Thoracic aorta (tissue), 2 donors: ENCODE measurements around the gene SLC25A31. TPM values are rescaled to one million over a fixed set of nuclear protein-coding genes. Genes with fewer than 3 reads are reported as not detected.
A peak's percentile ranks its signal among the peaks of the same experiment; 100 is the strongest.

Experiments used
- ATAC-seq: fragments of 150-250 bp; one replicate; pipeline ENCODE4 v1.8.0; 2017; ENCODE audit warnings: low read depth; ENCODE audit not compliant: insufficient number of reproducible peaks, low FRiP score
- DNase-seq: peaks from one replicate; pipeline ENCODE4 v3.0.0-alpha.2; 2020; ENCODE audit warnings: low spot score
- H3K27ac ChIP-seq, 2 donors: fragments of 200-600 bp; sonication (generic); 1 replicate in 1 of 2; 2 replicates in 1 of 2; pipeline ENCODE4 v1.5.1; 2016; ENCODE audit warnings: mild to moderate bottlenecking in 2 of 2, moderate library complexity in 2 of 2
- H3K27me3 ChIP-seq: fragments of 200-600 bp; sonication (generic); replicated peaks from 2 replicates; pipeline ENCODE4 v1.6.0; 2016; ENCODE audit warnings: mild to moderate bottlenecking; ENCODE audit not compliant: insufficient read depth
- H3K36me3 ChIP-seq: fragments of 200-600 bp; sonication (generic); one replicate; pipeline ENCODE4 v1.5.1; 2016
- H3K4me1 ChIP-seq, 2 donors: fragments of 200-600 bp; sonication (generic); 1 replicate in 1 of 2; 2 replicates in 1 of 2; pipeline versions ENCODE4 v1.5.1 to v1.6.0; 2016; ENCODE audit warnings: low read depth in 2 of 2, mild to moderate bottlenecking in 1 of 2; ENCODE audit not compliant: control insufficient read depth in 1 of 2
- H3K4me3 ChIP-seq: fragments of 200-600 bp; sonication (generic); 2 replicates; pipeline ENCODE4 v1.5.1; 2016; ENCODE audit warnings: mild to moderate bottlenecking
- H3K9me3 ChIP-seq: fragments of 200-600 bp; sonication (generic); 2 replicates; pipeline ENCODE4 v1.5.1; 2016
- total RNA-seq, 2 donors: library from RNA; depleted of rRNA; stranded (reverse); fragments of >200 nt; gene quantifications; one replicate each; pipeline versions ENCODE4 v1.1.0 to v1.2.3, GENCODE V29; 2016
- TF ChIP-seq, protein P1 (sequence below): fragments of 200-600 bp; sonication (generic); IDR thresholded peaks from one replicate; pipeline ENCODE4 v1.5.1; 2019; ENCODE audit warnings: antibody characterized with exemption

Gene SLC25A31
- total RNA-seq, 2 donors from 2014 or later: not detected

DNA sequence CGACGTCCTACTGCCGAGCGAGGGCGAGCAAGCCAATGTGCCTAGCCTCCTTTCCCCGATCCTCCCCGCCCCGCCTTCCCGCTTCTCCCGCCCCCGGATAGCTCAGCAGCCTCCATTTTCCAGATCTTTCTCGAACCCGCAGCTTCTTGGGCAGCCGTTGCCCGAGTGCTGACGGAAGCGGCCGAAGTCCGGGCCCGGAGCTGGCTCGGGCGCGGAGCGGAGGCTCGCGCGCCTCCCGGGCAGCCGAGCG is 51.8 kb downstream of the SLC25A31 start:
- TF ChIP-seq, protein P1, sequence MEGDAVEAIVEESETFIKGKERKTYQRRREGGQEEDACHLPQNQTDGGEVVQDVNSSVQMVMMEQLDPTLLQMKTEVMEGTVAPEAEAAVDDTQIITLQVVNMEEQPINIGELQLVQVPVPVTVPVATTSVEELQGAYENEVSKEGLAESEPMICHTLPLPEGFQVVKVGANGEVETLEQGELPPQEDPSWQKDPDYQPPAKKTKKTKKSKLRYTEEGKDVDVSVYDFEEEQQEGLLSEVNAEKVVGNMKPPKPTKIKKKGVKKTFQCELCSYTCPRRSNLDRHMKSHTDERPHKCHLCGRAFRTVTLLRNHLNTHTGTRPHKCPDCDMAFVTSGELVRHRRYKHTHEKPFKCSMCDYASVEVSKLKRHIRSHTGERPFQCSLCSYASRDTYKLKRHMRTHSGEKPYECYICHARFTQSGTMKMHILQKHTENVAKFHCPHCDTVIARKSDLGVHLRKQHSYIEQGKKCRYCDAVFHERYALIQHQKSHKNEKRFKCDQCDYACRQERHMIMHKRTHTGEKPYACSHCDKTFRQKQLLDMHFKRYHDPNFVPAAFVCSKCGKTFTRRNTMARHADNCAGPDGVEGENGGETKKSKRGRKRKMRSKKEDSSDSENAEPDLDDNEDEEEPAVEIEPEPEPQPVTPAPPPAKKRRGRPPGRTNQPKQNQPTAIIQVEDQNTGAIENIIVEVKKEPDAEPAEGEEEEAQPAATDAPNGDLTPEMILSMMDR: no peak
- Histone ChIP-seq H3K27ac (peak overlapping the region; percentile 64 to 87), H3K27me3 (no peaks in the 10 kb centered on the region), H3K9me3 (no peaks in the 10 kb centered on the region), H3K4me3 (peak overlapping the region; percentile 83), H3K4me1 (peaks cover 0 to 10% of the 10 kb centered on the region in 2 donors), H3K36me3 (no peaks in the 10 kb centered on the region)
- DNase-seq (peak; percentile 28), ATAC-seq (no peak)

- H3K36me3 ChIP-seq: no peaks in the 10 kb centered on the region
- H3K27ac ChIP-seq: peak within 1 kb of the TSS; percentile 64 to 87
- no peaks in the 10 kb centered on the region for H3K27me3 ChIP-seq
- peaks cover 0 to 10% of the 10 kb centered on the region in 2 donors for H3K4me1 ChIP-seq
- no peak for DNase-seq
- TF ChIP-seq, protein P1: peak; percentile 19
- H3K9me3 ChIP-seq: no peaks in the 10 kb centered on the region
- H3K4me3 ChIP-seq: peak within 1 kb of the TSS; percentile 83
- peak; percentile 71 for ATAC-seq
These were observed 52.2 kb downstream of the SLC25A31 start, which contains the start of gene HSPA4L for GRCh38 chr4:127782275-127783025. Gene HSPA4L, plus strand, starts transcription at chr4:127782322. Its CDS starts 229 bp downstream, at chr4:127782551.

- peaks cover 0 to 10% of the 10 kb centered on the region in 2 donors for H3K4me1 ChIP-seq
- no peaks in the 10 kb centered on the region for H3K9me3 ChIP-seq
- no peaks in the 10 kb centered on the region for H3K27me3 ChIP-seq
- H3K36me3 ChIP-seq: no peaks in the 10 kb centered on the region
- peak overlapping the region; percentile 64 to 87 for H3K27ac ChIP-seq
- TF ChIP-seq, protein P1: no peak
- peak overlapping the region; percentile 83 for H3K4me3 ChIP-seq
- peak; percentile 45 for DNase-seq
- peak; percentile 27 for ATAC-seq
These were observed 53.0 kb downstream of the SLC25A31 start for GRCh38 chr4:127783026-127783769.

- H3K4me1 ChIP-seq: peaks cover 0 to 10% of the 10 kb centered on the region in 2 donors
- no peaks in the 10 kb centered on the region for H3K9me3 ChIP-seq
- H3K27ac ChIP-seq: peak overlapping the region; percentile 64 to 87
- ATAC-seq (no peak), DNase-seq (no peak)
- no peaks in the 10 kb centered on the region for H3K27me3 ChIP-seq
- TF ChIP-seq, protein P1: no peak
- H3K4me3 ChIP-seq: peak overlapping the region; percentile 83
- H3K36me3 ChIP-seq: no peaks in the 10 kb centered on the region
These were observed 54.0 kb downstream of the SLC25A31 start for GRCh38 chr4:127783955-127784770.

GRCh38 chr4:127788517-127788916 is 58.3 kb downstream of the SLC25A31 start:
- H3K4me1 ChIP-seq: peaks cover 0 to 10% of the 10 kb centered on the region in 2 donors
- no peak for ATAC-seq
- no peak overlapping the region for H3K27ac ChIP-seq
- no peaks in the 10 kb centered on the region for H3K36me3 ChIP-seq
- no peaks in the 10 kb centered on the region for H3K9me3 ChIP-seq
- no peak for DNase-seq
- TF ChIP-seq, protein P1: no peak
- H3K4me3 ChIP-seq: no peak overlapping the region
- H3K27me3 ChIP-seq: no peaks in the 10 kb centered on the region
